Peyer's patch (tissue), 4 donors: ENCODE measurements around the gene SLC24A5.

Experiments
- CTCF ChIP-seq, 6 experiments: fragments of 450-650 bp in 4 of 6; fragments of 200-600 bp in 2 of 6; sonication (generic) in 1 of 6; IDR thresholded peaks; one replicate each; pipeline ENCODE4 v1.5.1; 2017 to 2019; ENCODE audit warnings: antibody characterized with exemption in 6 of 6, mild to moderate bottlenecking in 3 of 6, moderate library complexity in 1 of 6
- POLR2A ChIP-seq, 2 donors: fragments of 450-650 bp; IDR thresholded peaks; one replicate each; pipeline ENCODE4 v1.5.1; 2017; ENCODE audit warnings: antibody characterized with exemption in 2 of 2, mild to moderate bottlenecking in 2 of 2, moderate library complexity in 2 of 2

- TF ChIP-seq CTCF (IDR thresholded peaks at IDR 0.05) = no peak
- TF ChIP-seq POLR2A (IDR thresholded peaks at IDR 0.05) = no peak
Measured at GRCh38 chr15:48097264-48097663, 23.5 kb upstream of the SLC24A5 start.
